H9 (cell line): ENCODE results near the gene CCR9. TPM values are rescaled to one million over a fixed set of nuclear protein-coding genes. Genes with fewer than 3 reads are reported as not detected.

Experiments used
- DNase-seq: peaks from one replicate; pipeline ENCODE4 v3.0.0-alpha.2; 2017
- H2AFZ ChIP-seq: one replicate; pipeline ENCODE4 v1.6.1; 2013; ENCODE audit warnings: mild to moderate bottlenecking, low read length, control low read depth, moderate library complexity
- H2AK5ac ChIP-seq: 2 replicates; pipeline ENCODE4 v1.6.1; 2013; ENCODE audit warnings: low read length, control low read depth, mixed read lengths; ENCODE audit not compliant: insufficient read length
- H2BK120ac ChIP-seq: one replicate; pipeline ENCODE4 v1.6.1; 2013; ENCODE audit warnings: low read depth, mild to moderate bottlenecking, low read length, control low read depth, inconsistent platforms; ENCODE audit not compliant: poor library complexity, severe bottlenecking
- H2BK12ac ChIP-seq: 2 replicates; pipeline ENCODE4 v1.6.1; 2013; ENCODE audit warnings: low read length, control low read depth, mixed read lengths, low read depth; ENCODE audit not compliant: insufficient read length
- H2BK15ac ChIP-seq: 2 replicates; pipeline ENCODE4 v1.6.1; 2013; ENCODE audit warnings: low read depth, low read length, control low read depth
- H2BK20ac ChIP-seq: one replicate; pipeline ENCODE4 v1.6.1; 2013; ENCODE audit warnings: low read depth, mild to moderate bottlenecking, low read length, control low read depth, inconsistent platforms; ENCODE audit not compliant: poor library complexity, severe bottlenecking
- H2BK5ac ChIP-seq: 2 replicates; pipeline ENCODE4 v1.6.1; 2013; ENCODE audit warnings: low read length, control low read depth, mixed read lengths; ENCODE audit not compliant: insufficient read length
- H3K14ac ChIP-seq: 2 replicates; pipeline ENCODE4 v1.6.1; 2013; ENCODE audit warnings: low read length, control low read depth; ENCODE audit not compliant: insufficient read depth
- H3K18ac ChIP-seq: 2 replicates; pipeline ENCODE4 v1.6.1; 2013; ENCODE audit warnings: low read depth, mild to moderate bottlenecking, mixed read lengths, low read length, control low read depth; ENCODE audit not compliant: insufficient read length
- H3K23ac ChIP-seq: 2 replicates; pipeline ENCODE4 v1.6.1; 2013; ENCODE audit warnings: low read length, control low read depth, mixed read lengths, low read depth; ENCODE audit not compliant: insufficient read length
- H3K23me2 ChIP-seq: 2 replicates; pipeline ENCODE4 v1.6.1; 2013; ENCODE audit warnings: low read depth, mild to moderate bottlenecking, mixed read lengths, low read length, control low read depth; ENCODE audit not compliant: insufficient read length, poor library complexity, severe bottlenecking
- H3K27ac ChIP-seq: 2 replicates; pipeline ENCODE4 v1.5.1; 2013; ENCODE audit warnings: low read length, control low read depth, mixed read lengths, low read depth; ENCODE audit not compliant: insufficient read length
- H3K27me3 ChIP-seq: 2 replicates; pipeline ENCODE4 v1.6.1; 2013; ENCODE audit warnings: low read length, control low read depth, inconsistent platforms; ENCODE audit not compliant: insufficient read depth
- H3K4ac ChIP-seq: 2 replicates; pipeline ENCODE4 v1.6.1; 2013; ENCODE audit warnings: low read depth, mild to moderate bottlenecking, control low read depth, inconsistent platforms, low read length, moderate library complexity
- H3K4me1 ChIP-seq: 2 replicates; pipeline ENCODE4 v1.6.1; 2013; ENCODE audit warnings: low read length, control low read depth, inconsistent platforms; ENCODE audit not compliant: insufficient read depth
- H3K4me2 ChIP-seq: 2 replicates; pipeline ENCODE4 v1.6.1; 2013; ENCODE audit warnings: low read length, control low read depth, mixed read lengths; ENCODE audit not compliant: insufficient read length, insufficient read depth
- H3K56ac ChIP-seq: 2 replicates; pipeline ENCODE4 v1.6.1; 2013; ENCODE audit warnings: low read depth, mild to moderate bottlenecking, mixed read lengths, low read length, control low read depth; ENCODE audit not compliant: insufficient read length
- H3K79me1 ChIP-seq: 2 replicates; pipeline ENCODE4 v1.6.1; 2013; ENCODE audit warnings: low read depth, mild to moderate bottlenecking, moderate library complexity, low read length, control low read depth, inconsistent platforms; ENCODE audit not compliant: insufficient read depth, poor library complexity, severe bottlenecking
- H3K79me2 ChIP-seq: 2 replicates; pipeline ENCODE4 v1.6.1; 2013; ENCODE audit warnings: low read length, control low read depth, inconsistent platforms; ENCODE audit not compliant: insufficient read depth
- H3K9ac ChIP-seq: 2 replicates; pipeline ENCODE4 v1.6.1; 2013; ENCODE audit warnings: low read length, control low read depth, mixed read lengths; ENCODE audit not compliant: insufficient read length; ENCODE audit errors: extremely low read depth
- H3K9me3 ChIP-seq: one replicate; pipeline ENCODE4 v1.6.1; 2013; ENCODE audit warnings: low read depth, low read length, inconsistent platforms; ENCODE audit not compliant: control insufficient read depth
- H3T11ph ChIP-seq: one replicate; pipeline ENCODE4 v1.6.1; 2013; ENCODE audit warnings: mild to moderate bottlenecking, low read length, control low read depth, inconsistent platforms
- H4K20me1 ChIP-seq: one replicate; pipeline ENCODE4 v1.6.1; 2013; ENCODE audit not compliant: control insufficient read depth, insufficient read length, insufficient read depth
- H4K5ac ChIP-seq: 2 replicates; pipeline ENCODE4 v1.6.1; 2013; ENCODE audit warnings: low read depth, mild to moderate bottlenecking, mixed read lengths, low read length, control low read depth; ENCODE audit not compliant: insufficient read length
- H4K8ac ChIP-seq: replicated peaks from 2 replicates; pipeline ENCODE4 v1.6.1; 2013; ENCODE audit warnings: low read length, control low read depth, mixed read lengths, low read depth; ENCODE audit not compliant: insufficient read length
- H4K91ac ChIP-seq: 2 replicates; pipeline ENCODE4 v1.6.1; 2013; ENCODE audit warnings: low read depth, mild to moderate bottlenecking, moderate library complexity, mixed read lengths, low read length, control low read depth; ENCODE audit not compliant: insufficient read length
- H3K27ac Mint-ChIP-seq, 3 experiments: 2 replicates in 2 of 3; 3 replicates in 1 of 3; pipeline ENCODE4 v1.8.0; 2020 to 2021; ENCODE audit warnings: mixed read lengths in 3 of 3, mild to moderate bottlenecking in 1 of 3, moderate library complexity in 1 of 3
- H3K27me3 Mint-ChIP-seq: 2 replicates; pipeline ENCODE4 v1.8.0; 2021; ENCODE audit warnings: low read depth, mild to moderate bottlenecking, moderate library complexity, mixed read lengths
- H3K36me3 Mint-ChIP-seq, 3 experiments: 2 replicates in 2 of 3; 3 replicates in 1 of 3; pipeline ENCODE4 v1.8.0; 2020 to 2021; ENCODE audit warnings: low read depth in 3 of 3, mixed read lengths in 3 of 3; ENCODE audit not compliant: insufficient read depth in 1 of 3
- H3K4me1 Mint-ChIP-seq, 2 experiments: 2 replicates each; pipeline ENCODE4 v1.8.0; 2020; ENCODE audit warnings: mixed read lengths in 2 of 2
- H3K4me3 Mint-ChIP-seq, 2 experiments: 2 replicates in 1 of 2; 3 replicates in 1 of 2; pipeline ENCODE4 v1.8.0; 2020 to 2021; ENCODE audit warnings: mild to moderate bottlenecking in 2 of 2, mixed read lengths in 2 of 2, moderate library complexity in 1 of 2
- H3K9me3 Mint-ChIP-seq, 2 experiments: 2 replicates in 1 of 2; 3 replicates in 1 of 2; pipeline ENCODE4 v1.8.0; 2020; ENCODE audit warnings: mild to moderate bottlenecking in 2 of 2, mixed read lengths in 2 of 2, moderate library complexity in 1 of 2
- CTCF ChIP-seq: fragments of 200-600 bp; sonication (generic); conservative IDR thresholded peaks from 3 replicates; pipeline ENCODE4 v1.8.0; 2021; ENCODE audit warnings: antibody characterized with exemption, mild to moderate bottlenecking
- WGBS: extraction: QIAGEN DNeasy Blood & Tissue Kit; methylation state at CpG from one replicate; pipeline ENCODE4 v1.1.7; 2013; ENCODE audit warnings: missing lambda C conversion rate, low lambda C conversion rate, mixed read lengths; ENCODE audit not compliant: insufficient read length; ENCODE audit errors: extremely low coverage; 5-methylcytosine and 5-hydroxymethylcytosine counted together
- total RNA-seq: library from RNA; stranded (reverse); gene quantifications from 2 replicates; pipeline ENCODE4 v1.2.1, GENCODE V29; 2021

Gene CCR9
- total RNA-seq, 1 experiment from 2014 or later, result not detected

- H4K91ac ChIP-seq, result no peak overlapping the region
- no peak overlapping the region for H3K27ac Mint-ChIP-seq
- H2BK5ac ChIP-seq, result no peak overlapping the region
- no peaks in the 10 kb centered on the region for H3K27me3 ChIP-seq
- no peaks in the 10 kb centered on the region for H3K23me2 ChIP-seq
- H3K4me1 Mint-ChIP-seq, result peaks cover 14 to 16% of the 10 kb centered on the region in 2 experiments
- H3K27me3 Mint-ChIP-seq, result peaks cover 3% of the 10 kb centered on the region
- no peaks in the 10 kb centered on the region for H3K79me1 ChIP-seq
- no peak overlapping the region for H4K5ac ChIP-seq
- no peak overlapping the region for H3K23ac ChIP-seq
- no peak overlapping the region for H3K4me2 ChIP-seq
- TF ChIP-seq CTCF, result no peak
- H3K79me2 ChIP-seq, result no peaks in the 10 kb centered on the region
- H2BK12ac ChIP-seq, result no peak overlapping the region
- no peaks in the 10 kb centered on the region for H3K9me3 ChIP-seq
- no peak overlapping the region for H2AFZ ChIP-seq
- H2BK15ac ChIP-seq, result no peak overlapping the region
- H3K14ac ChIP-seq, result no peak overlapping the region
- H3K4me1 ChIP-seq, result no peaks in the 10 kb centered on the region
- no peak overlapping the region for H3K27ac ChIP-seq
- H2AK5ac ChIP-seq, result no peak overlapping the region
- no peak overlapping the region for H3K18ac ChIP-seq
- no peak overlapping the region for H3K4ac ChIP-seq
- H3K9ac ChIP-seq, result no peak overlapping the region
- no peak overlapping the region for H3K56ac ChIP-seq
- H4K20me1 ChIP-seq, result no peaks in the 10 kb centered on the region
- H3K9me3 Mint-ChIP-seq, result no peaks in the 10 kb centered on the region
- H3K36me3 Mint-ChIP-seq, result no peaks in the 10 kb centered on the region
- H2BK20ac ChIP-seq, result no peak overlapping the region
- no peak overlapping the region for H3K4me3 Mint-ChIP-seq
- WGBS, result no CpG with 5 or more reads among the region's 4 CpGs
- DNase-seq, result no peak
- no peak overlapping the region for H3T11ph ChIP-seq
- H4K8ac ChIP-seq, result no peak overlapping the region
- no peak overlapping the region for H2BK120ac ChIP-seq
Observed at GRCh38 chr3:45873638-45874037, 12.7 kb upstream of the CCR9 start.
